Peyer's patch (tissue), 4 donors: ENCODE data around the gene SLC16A8.

ENCODE experiments used
- CTCF ChIP-seq, 6 experiments: fragments of 450-650 bp in 4 of 6; fragments of 200-600 bp in 2 of 6; sonication (generic) in 1 of 6; IDR thresholded peaks; one replicate each; pipeline ENCODE4 v1.5.1; 2017 to 2019; ENCODE audit warnings: antibody characterized with exemption in 6 of 6, mild to moderate bottlenecking in 3 of 6, moderate library complexity in 1 of 6
- POLR2A ChIP-seq, 2 donors: fragments of 450-650 bp; IDR thresholded peaks; one replicate each; pipeline ENCODE4 v1.5.1; 2017; ENCODE audit warnings: antibody characterized with exemption in 2 of 2, mild to moderate bottlenecking in 2 of 2, moderate library complexity in 2 of 2

- TF ChIP-seq CTCF (IDR thresholded peaks at IDR 0.05) = no peak
- no peak for TF ChIP-seq POLR2A (IDR thresholded peaks at IDR 0.05)
Measured at GRCh38 chr22:38029901-38030300, 54.1 kb downstream of the SLC16A8 start.
